ENCODE results near the gene CES3. TPM values are rescaled to one million over a fixed set of nuclear protein-coding genes. Genes with fewer than 3 reads are reported as not detected.

CES3 gene
- polyA plus RNA-seq, 1 donor (not counting 4 experiments of a cell fraction or from before 2014, with no cell fraction given): 1.5 TPM

GRCh38 chr16:66939366-66939765, 21.7 kb upstream of the CES3 start:
- DNase-seq (ENCODE audit: low read depth, low spot score) (no peak), FAIRE-seq (no peak)
- no peak for TF ChIP-seq CTCF (optimal IDR thresholded peaks at IDR 0.05 in 1 of 3, IDR thresholded peaks at IDR 0.05 in 1 of 3, conservative IDR thresholded peaks at IDR 0.05 in 1 of 3; ENCODE audit: extremely low read depth in 1 of 3, insufficient read depth in 2 of 3, low read length in 3 of 3)
- Histone ChIP-seq H3K27me3 (ENCODE audit: control insufficient read depth, extremely low read depth, insufficient read depth, low read length) (no peaks in the 10 kb centered on the region), H4K20me1 (ENCODE audit: control insufficient read depth, extremely low read depth, insufficient read depth, low read length) (peaks cover 8% of the 10 kb centered on the region), H3K4me3 (ENCODE audit: control insufficient read depth in 2 of 3, extremely low read depth in 1 of 3, insufficient read depth in 2 of 3, low read depth in 1 of 3, low read length in 3 of 3) (no peak overlapping the region), H3K9me3 (ENCODE audit: control insufficient read depth, low read depth, low read length) (no peaks in the 10 kb centered on the region), H3K4me2 (ENCODE audit: control insufficient read depth, extremely low read depth, insufficient read depth, low read depth, low read length) (no peak overlapping the region), H3K79me2 (ENCODE audit: control insufficient read depth, insufficient read depth, low read length) (peaks cover 42% of the 10 kb centered on the region), H3K27ac (ENCODE audit: control insufficient read depth, insufficient read depth, low read length) (no peak overlapping the region), H3K4me1 (ENCODE audit: control insufficient read depth, extremely low read depth, insufficient read depth, low read length) (peaks cover 11% of the 10 kb centered on the region), H2AFZ (ENCODE audit: control insufficient read depth, low read length) (no peak overlapping the region), H3K9ac (ENCODE audit: control insufficient read depth, extremely low read depth, insufficient read depth, low read length) (no peak overlapping the region), H3K36me3 (ENCODE audit: control insufficient read depth in 2 of 2, extremely low read depth in 1 of 2, insufficient read depth in 2 of 2, low read length in 2 of 2) (peaks cover 47 to 64% of the 10 kb centered on the region in 2 experiments), H3K9me1 (ENCODE audit: control insufficient read depth, extremely low read depth, insufficient read depth, low read length) (peaks cover 5% of the 10 kb centered on the region)
- dilution Hi-C loops (cut with MboI; ENCODE audit: extremely low pct_ligation_motif_present, low sequenced_read_pairs): no loop called here

- Histone ChIP-seq H3K9me1 (ENCODE audit: control insufficient read depth, extremely low read depth, insufficient read depth, low read length) (peaks cover 5% of the 10 kb centered on the region), H3K27ac (ENCODE audit: control insufficient read depth, insufficient read depth, low read length) (no peak overlapping the region), H3K4me1 (ENCODE audit: control insufficient read depth, extremely low read depth, insufficient read depth, low read length) (peaks cover 11% of the 10 kb centered on the region), H3K4me3 (ENCODE audit: control insufficient read depth in 2 of 3, extremely low read depth in 1 of 3, insufficient read depth in 2 of 3, low read depth in 1 of 3, low read length in 3 of 3) (no peak overlapping the region), H4K20me1 (ENCODE audit: control insufficient read depth, extremely low read depth, insufficient read depth, low read length) (peaks cover 8% of the 10 kb centered on the region), H3K36me3 (ENCODE audit: control insufficient read depth in 2 of 2, extremely low read depth in 1 of 2, insufficient read depth in 2 of 2, low read length in 2 of 2) (peaks cover 47 to 64% of the 10 kb centered on the region in 2 experiments), H3K9ac (ENCODE audit: control insufficient read depth, extremely low read depth, insufficient read depth, low read length) (no peak overlapping the region), H3K9me3 (ENCODE audit: control insufficient read depth, low read depth, low read length) (no peaks in the 10 kb centered on the region), H3K79me2 (ENCODE audit: control insufficient read depth, insufficient read depth, low read length) (peaks cover 38% of the 10 kb centered on the region), H2AFZ (ENCODE audit: control insufficient read depth, low read length) (no peak overlapping the region), H3K4me2 (ENCODE audit: control insufficient read depth, extremely low read depth, insufficient read depth, low read depth, low read length) (no peak overlapping the region), H3K27me3 (ENCODE audit: control insufficient read depth, extremely low read depth, insufficient read depth, low read length) (no peaks in the 10 kb centered on the region)
- DNase-seq (ENCODE audit: low read depth, low spot score) (no peak), FAIRE-seq (no peak)
- TF ChIP-seq CTCF (optimal IDR thresholded peaks at IDR 0.05 in 1 of 3, IDR thresholded peaks at IDR 0.05 in 1 of 3, conservative IDR thresholded peaks at IDR 0.05 in 1 of 3; ENCODE audit: extremely low read depth in 1 of 3, insufficient read depth in 2 of 3, low read length in 3 of 3) (no peak), EZH2 (IDR thresholded peaks at IDR 0.05; ENCODE audit: low read length) (no peak)
- dilution Hi-C loops (cut with MboI; ENCODE audit: extremely low pct_ligation_motif_present, low sequenced_read_pairs): no loop called here
These were observed 20.8 kb upstream of the CES3 start for GRCh38 chr16:66940236-66940635.

All from keratinocyte (primary cell).